NCI-H2227 treated with DMSO at 0.1 percent for 48 hours (cell line): ENCODE data around the gene TCTN3.
"Not testable (repeated sequence)": the region's sequence is repeated elsewhere in the genome, so short reads cannot be mapped to it uniquely, and the experiment has no call there.

Experiments used
- DNase-seq: peaks from one replicate; lab custom pipeline; 2025; lab: John Stamatoyannopoulos, UW

TCTN3 gene

GRCh38 chr10:95628786-95629185 lies 64.9 kb downstream of the TCTN3 start:
- DNase-seq: no peak

GRCh38 chr10:95626500-95626899 lies 67.2 kb downstream of the TCTN3 start:
- no peak for DNase-seq

GRCh38 chr10:95620415-95620814 lies 73.3 kb downstream of the TCTN3 start:
- DNase-seq: not testable (repeated sequence)

GRCh38 chr10:95618101-95618500 lies 75.6 kb downstream of the TCTN3 start:
- DNase-seq: no peak

- no peak for DNase-seq
Measured at GRCh38 chr10:95616446-95616845, 77.3 kb downstream of the TCTN3 start.
